HG03521 (cell line): ENCODE results near the gene SPATA13.
"Not testable (repeated sequence)": the region's sequence is repeated elsewhere in the genome, so short reads cannot be mapped to it uniquely, and the experiment has no call there.

Source experiments
- ATAC-seq: cut with Tn5 transposase; IDR thresholded peaks from one replicate; pipeline ENCODE4 v1.9.1; 2021; ENCODE audit warnings: mild to moderate bottlenecking, moderate library complexity; ENCODE audit not compliant: unreplicated experiment

The SPATA13 gene

DNA sequence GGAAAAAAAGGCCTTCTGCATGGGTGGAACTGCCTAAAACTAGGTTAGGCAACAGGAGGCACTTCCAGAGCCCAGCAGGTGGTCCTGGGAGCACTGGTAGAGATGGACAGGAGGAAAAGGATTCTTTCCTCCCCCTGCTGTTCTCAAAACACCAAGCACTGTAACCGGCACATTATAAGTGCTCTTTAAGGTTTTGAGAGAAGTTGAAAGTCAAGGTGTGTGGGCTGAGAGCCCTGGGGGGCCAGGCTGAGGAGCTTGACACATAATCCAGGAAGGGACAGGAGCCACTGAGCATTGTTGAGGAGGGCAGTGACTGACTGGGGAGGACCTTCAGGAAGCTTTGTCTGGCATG is 32.3 kb downstream of the SPATA13 start:
- ATAC-seq: no peak

DNA sequence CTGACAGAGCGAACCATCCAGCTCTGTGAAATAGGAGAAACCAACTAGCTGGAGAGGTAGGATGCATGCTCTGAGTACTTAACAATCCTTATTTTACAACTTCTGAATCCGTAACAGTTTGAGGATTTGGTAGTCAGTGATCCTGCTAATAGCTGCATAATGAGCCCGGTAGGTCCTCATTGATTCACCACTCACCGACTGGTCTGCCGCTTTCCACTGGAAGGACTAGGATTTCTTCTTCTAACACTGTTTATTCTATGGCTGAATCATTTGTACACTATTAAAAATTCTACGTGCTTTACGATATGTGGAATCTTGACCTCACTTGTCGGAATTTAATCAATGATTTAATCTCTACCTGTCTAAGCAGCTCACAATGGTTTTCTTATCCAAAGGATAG is 33.9 kb downstream of the SPATA13 start:
- no peak for ATAC-seq

- ATAC-seq: no peak
Measured at GRCh38 chr13:24195626-24196025, 35.1 kb downstream of the SPATA13 start.

GRCh38 chr13:24196593-24197197 is 36.2 kb downstream of the SPATA13 start:
- ATAC-seq: no peak

GRCh38 chr13:24199016-24199415 is 38.5 kb downstream of the SPATA13 start:
- no peak for ATAC-seq

DNA sequence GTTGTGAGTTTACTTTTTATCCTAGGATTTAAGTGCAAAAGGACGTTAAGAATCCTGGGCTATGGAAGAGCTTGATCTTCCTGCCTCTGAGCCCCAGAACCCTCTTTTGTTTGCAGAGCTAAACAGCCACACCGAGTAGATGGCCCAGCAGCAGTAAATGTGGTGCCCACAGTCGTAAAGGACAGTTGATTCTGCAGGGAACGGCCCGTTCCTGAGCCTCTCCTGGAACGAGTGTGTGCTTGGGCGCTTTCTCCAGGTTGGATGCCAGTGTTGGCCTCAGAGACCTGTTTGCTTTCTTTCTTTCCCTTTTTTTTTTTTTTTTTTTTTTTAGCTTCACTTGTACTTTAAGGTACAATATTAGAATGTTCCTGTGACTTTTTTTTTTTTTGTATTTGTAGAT is 41.7 kb downstream of the SPATA13 start:
- ATAC-seq: no peak

- no peak for ATAC-seq
Measured at GRCh38 chr13:24203273-24203672, 42.8 kb downstream of the SPATA13 start.

- ATAC-seq: no peak
Measured at GRCh38 chr13:24203811-24204210, 43.3 kb downstream of the SPATA13 start.

DNA sequence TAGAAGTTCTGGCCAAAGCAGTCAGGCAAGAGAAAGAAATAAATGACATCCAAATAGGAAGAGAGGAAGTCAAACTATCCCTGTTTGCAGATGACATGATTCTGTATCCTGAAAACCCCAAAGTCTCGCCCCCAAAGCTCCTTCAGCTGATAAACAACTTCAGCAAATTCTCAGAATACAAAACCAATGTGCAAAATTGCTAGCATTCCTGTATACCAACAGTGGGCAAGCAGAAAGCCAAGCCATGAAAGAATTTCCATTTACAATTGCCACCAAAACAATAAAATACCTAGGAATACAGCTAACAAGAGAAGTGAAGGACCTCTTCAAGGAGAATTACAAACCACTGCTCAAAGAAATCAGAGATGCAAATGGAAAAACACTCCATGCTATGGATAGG is 44.6 kb downstream of the SPATA13 start:
- not testable (repeated sequence) for ATAC-seq

DNA sequence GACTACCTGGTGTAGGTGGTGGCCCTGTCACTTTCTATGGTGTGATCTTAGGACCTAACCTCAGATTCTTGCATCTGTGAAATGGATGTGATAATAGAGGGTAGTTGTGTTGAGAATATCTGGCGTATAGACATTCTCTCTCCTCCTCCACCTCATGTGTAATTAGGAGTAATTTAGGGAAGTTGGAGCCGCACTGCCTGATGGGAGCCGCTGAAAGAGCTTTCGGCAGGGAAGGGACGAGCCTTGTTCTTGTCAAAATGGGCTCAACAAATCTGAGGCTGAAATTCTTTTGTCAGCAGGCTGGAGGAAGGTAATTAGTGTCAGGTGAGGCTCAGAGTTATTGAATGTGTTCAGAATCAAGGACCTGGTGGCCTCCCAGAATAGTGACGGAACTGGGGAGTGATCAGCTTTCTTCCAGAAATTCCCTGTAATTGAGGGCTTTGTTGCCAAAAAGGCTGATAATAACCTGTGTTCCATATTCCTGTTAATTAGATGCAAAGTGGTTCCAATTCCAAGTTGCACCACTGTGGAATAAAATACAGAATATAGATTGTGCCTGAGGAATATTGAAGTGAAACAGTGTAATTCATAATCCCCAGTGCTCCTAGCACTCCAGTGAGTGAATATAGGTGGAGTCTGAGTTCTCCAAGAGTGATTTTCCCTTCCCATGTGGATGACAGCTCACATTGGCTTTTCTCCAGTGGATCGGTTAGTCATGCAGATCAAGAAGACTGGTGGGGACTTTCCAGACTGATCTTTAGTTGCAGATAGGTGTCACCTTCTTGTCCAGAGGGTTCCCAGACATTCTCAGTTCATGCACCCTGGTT is 47.5 kb downstream of the SPATA13 start:
- ATAC-seq: no peak

- ATAC-seq: no peak
Measured at GRCh38 chr13:24209138-24209537, 48.6 kb downstream of the SPATA13 start.

GRCh38 chr13:24212254-24212653 is 51.7 kb downstream of the SPATA13 start:
- ATAC-seq: no peak

DNA sequence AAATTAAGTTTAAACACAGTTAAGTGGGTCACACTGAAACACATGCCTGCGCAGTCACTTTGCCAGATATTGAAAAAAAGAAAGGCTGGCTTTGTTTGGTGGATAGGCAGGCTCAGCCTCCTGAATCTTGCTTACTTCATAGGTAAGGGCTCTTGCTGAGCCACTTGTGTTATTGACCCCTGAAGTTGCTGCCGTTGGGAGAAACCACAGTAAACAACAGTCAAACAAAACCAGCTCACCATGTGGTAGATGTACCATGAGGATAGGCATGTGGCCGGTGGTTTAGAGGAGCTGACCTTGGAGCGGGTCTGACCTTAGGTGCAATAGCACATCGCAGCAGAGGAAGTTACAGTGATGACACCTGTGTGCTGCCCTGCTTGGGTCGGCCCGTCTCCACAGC is 52.2 kb downstream of the SPATA13 start:
- no peak for ATAC-seq

GRCh38 chr13:24213932-24214331 is 53.4 kb downstream of the SPATA13 start:
- no peak for ATAC-seq

- ATAC-seq: no peak
Measured at GRCh38 chr13:24214528-24214927, 54.0 kb downstream of the SPATA13 start.

GRCh38 chr13:24215126-24215525 is 54.6 kb downstream of the SPATA13 start:
- ATAC-seq: no peak

GRCh38 chr13:24215732-24216131 is 55.2 kb downstream of the SPATA13 start:
- no peak for ATAC-seq

DNA sequence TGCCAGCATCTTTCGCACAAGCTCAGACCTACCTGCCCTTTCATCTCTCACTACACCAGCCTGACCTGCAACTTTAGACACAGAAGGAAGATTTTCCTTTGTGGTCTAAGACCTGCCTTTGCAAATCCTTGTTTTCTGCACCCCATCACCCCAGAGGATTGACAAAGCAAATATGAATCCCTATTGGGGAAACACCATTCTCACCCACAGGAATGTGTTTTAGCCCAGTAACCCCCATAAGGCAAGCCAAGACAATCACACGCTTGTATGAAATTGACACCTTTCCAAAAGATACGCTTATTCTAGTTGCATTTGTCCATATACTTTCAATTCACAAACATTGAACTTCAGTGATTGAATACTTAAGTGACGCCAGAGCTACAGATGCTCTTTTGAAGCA is 55.7 kb downstream of the SPATA13 start:
- ATAC-seq: no peak

DNA sequence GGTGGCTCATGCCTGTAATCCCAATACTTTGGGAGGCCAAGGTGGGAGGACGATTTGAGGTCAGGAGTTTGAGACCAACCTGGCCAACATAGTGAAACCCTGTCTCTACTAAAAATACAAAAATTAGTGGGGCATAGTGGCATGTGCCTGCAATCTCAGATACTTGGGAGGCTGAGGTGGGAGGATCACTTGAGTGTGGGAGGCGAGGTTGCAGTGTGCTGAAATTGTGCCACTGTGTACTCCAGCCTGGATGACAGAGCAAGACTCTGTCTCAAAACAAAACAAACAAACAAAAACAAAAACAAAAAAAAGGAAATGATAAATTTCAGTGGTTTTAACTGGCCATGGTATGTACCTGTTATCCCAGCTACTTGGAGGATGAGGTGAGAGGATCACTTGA is 56.3 kb downstream of the SPATA13 start:
- ATAC-seq: not testable (repeated sequence)

GRCh38 chr13:24217601-24218281 is 57.2 kb downstream of the SPATA13 start:
- no peak for ATAC-seq

GRCh38 chr13:24218338-24218737 is 57.8 kb downstream of the SPATA13 start:
- ATAC-seq: no peak

DNA sequence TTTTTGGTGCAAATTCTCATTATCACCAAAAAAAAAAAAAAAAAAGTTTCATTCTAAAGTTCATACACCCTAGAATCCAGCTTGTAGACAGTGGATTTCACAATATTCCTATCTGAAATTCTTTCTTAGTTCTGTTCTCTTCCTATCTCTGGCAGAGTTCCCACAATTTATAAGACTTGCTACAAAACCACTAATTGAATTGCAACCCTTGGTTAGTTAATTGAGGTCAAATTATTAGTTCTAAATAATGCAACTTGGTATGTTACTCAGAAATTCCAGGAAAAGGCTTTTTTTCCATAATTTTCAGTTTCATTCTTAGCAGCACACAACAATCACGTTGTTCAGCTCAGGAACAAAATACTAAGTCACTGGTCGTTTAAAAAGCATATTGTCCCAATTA is 58.5 kb downstream of the SPATA13 start:
- no peak for ATAC-seq
